Lung (tissue), 12 donors: ENCODE data around the gene CFI. TPM values are rescaled to one million over a fixed set of nuclear protein-coding genes. Genes with fewer than 3 reads are reported as not detected.

Source experiments
- ATAC-seq: fragments of 200-7000 bp; cut with Tn5 transposase; one replicate; pipeline ENCODE4 v1.9.1; 2020; ENCODE audit warnings: moderate number of reproducible peaks; ENCODE audit not compliant: insufficient read depth, low FRiP score
- DNase-seq, 3 donors: peaks; one replicate each; pipeline ENCODE4 v3.0.0-alpha.2; 2013 to 2017
- H3K27ac ChIP-seq, 2 donors: one replicate each; pipeline ENCODE4 v1.5.1; 2013; ENCODE audit warnings: mild to moderate bottlenecking in 2 of 2, moderate library complexity in 2 of 2, control low read depth in 1 of 2, inconsistent platforms in 1 of 2, low read depth in 1 of 2, low read length in 1 of 2
- H3K27me3 ChIP-seq, 3 donors: one replicate each; pipeline ENCODE4 v1.5.1; 2013; ENCODE audit warnings: low read length in 2 of 3; ENCODE audit not compliant: control insufficient read depth in 3 of 3, insufficient read depth in 3 of 3
- H3K36me3 ChIP-seq, 4 donors: one replicate each; pipeline ENCODE4 v1.5.1; 2013; ENCODE audit warnings: low read length in 4 of 4, mild to moderate bottlenecking in 1 of 4, moderate library complexity in 1 of 4; ENCODE audit not compliant: control insufficient read depth in 4 of 4, insufficient read depth in 4 of 4
- H3K4me1 ChIP-seq, 5 donors: one replicate each; pipeline ENCODE4 v1.5.1; 2013; ENCODE audit warnings: low read length in 5 of 5, mild to moderate bottlenecking in 2 of 5, moderate library complexity in 1 of 5; ENCODE audit not compliant: control insufficient read depth in 5 of 5, insufficient read depth in 5 of 5
- H3K4me3 ChIP-seq: one replicate; pipeline ENCODE4 v1.5.1; 2013; ENCODE audit warnings: mild to moderate bottlenecking, control low read depth, moderate library complexity
- H3K9ac ChIP-seq, 2 donors: one replicate each; pipeline ENCODE4 v1.5.1; 2013; ENCODE audit warnings: low read length in 2 of 2, control low read depth in 1 of 2; ENCODE audit not compliant: insufficient read depth in 1 of 2
- H3K9me3 ChIP-seq, 4 donors: one replicate each; pipeline ENCODE4 v1.5.1; 2013; ENCODE audit warnings: low read length in 3 of 4, mild to moderate bottlenecking in 1 of 4, moderate library complexity in 1 of 4; ENCODE audit not compliant: control insufficient read depth in 4 of 4, insufficient read depth in 3 of 4
- CTCF ChIP-seq: IDR thresholded peaks from 2 replicates; pipeline ENCODE4 v1.5.1; 2012; ENCODE audit warnings: mild to moderate bottlenecking; ENCODE audit errors: control extremely low read depth, extremely low read depth
- WGBS, 2 donors: extraction: QIAGEN DNeasy Blood & Tissue Kit; methylation state at CpG; one replicate each; pipeline ENCODE4 v1.1.7; 2013; 5-methylcytosine and 5-hydroxymethylcytosine counted together
- polyA plus RNA-seq, 2 donors: library from polyadenylated mRNA; stranded (reverse); fragments of 200-250 nt; gene quantifications; one replicate each; pipeline ENCODE4 v1.2.1, GENCODE V29; 2013
- total RNA-seq, 2 donors: library from RNA; depleted of rRNA in 1 of 2; stranded (reverse); fragments of >200 nt in 1 of 2; gene quantifications; one replicate each; pipeline ENCODE4 v1.2.1, GENCODE V29; 2014 to 2021
- donor health status: control.
- donor health status: control.
- donor health status: Bipolar disorder and iron deficiency.
- donor health status: healthy.
- donor health status: DM: yes; HTN: yes; CAD: no.

Gene CFI
- total and polyA plus RNA-seq, 4 donors: 38.2 to 150 (median 60.8) TPM

DNA sequence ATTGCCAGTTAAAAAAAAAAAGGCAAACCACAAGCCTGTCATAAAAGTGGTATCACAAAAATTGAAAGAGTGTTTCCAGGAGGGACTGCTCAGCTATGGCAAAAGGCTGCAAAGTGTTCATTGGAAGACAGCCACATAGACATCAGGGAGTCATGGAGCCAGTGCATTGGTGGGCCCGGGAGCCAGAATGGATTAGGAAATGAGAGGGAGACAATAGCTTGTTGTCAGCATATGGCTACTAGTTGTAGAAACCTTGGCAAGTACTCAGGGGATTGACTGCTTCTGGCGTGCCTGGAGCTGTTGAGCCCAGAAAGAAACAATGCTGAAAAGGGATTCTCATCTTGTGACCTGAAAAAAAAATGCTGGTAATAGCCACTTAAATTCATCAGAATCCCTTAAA is 18.8 kb upstream of the CFI start:
- TF ChIP-seq CTCF: no peak
- DNase-seq: no peak
- Histone ChIP-seq H3K27me3 (no peaks in the 10 kb centered on the region), H3K36me3 (peaks cover 5 to 24% (median 10%) of the 10 kb centered on the region in 4 donors), H3K9ac (no peak overlapping the region), H3K4me1 (peaks cover 0 to 10% (median 5%) of the 10 kb centered on the region in 5 donors), H3K27ac (no peak overlapping the region), H3K9me3 (no peaks in the 10 kb centered on the region), H3K4me3 (no peak overlapping the region)
- no peak for ATAC-seq
- 79 to 90% methylated on average over 2 of the region's 2 CpGs for WGBS, 2 donors

- Histone ChIP-seq H3K27me3 (no peaks in the 10 kb centered on the region), H3K27ac (no peak overlapping the region), H3K4me1 (peaks cover 0 to 15% (median 5%) of the 10 kb centered on the region in 5 donors), H3K36me3 (peaks cover 5 to 20% (median 8%) of the 10 kb centered on the region in 4 donors), H3K4me3 (no peak overlapping the region), H3K9ac (no peak overlapping the region), H3K9me3 (no peaks in the 10 kb centered on the region)
- no peak for DNase-seq
- 96 to 97% methylated on average over 4 of the region's 4 CpGs for WGBS, 2 donors
- ATAC-seq: no peak
- TF ChIP-seq CTCF: no peak
Observed at GRCh38 chr4:109818268-109818667, 16.5 kb upstream of the CFI start.

- Histone ChIP-seq H3K9ac (no peak overlapping the region), H3K27ac (no peak overlapping the region), H3K36me3 (peaks cover 3 to 13% (median 6%) of the 10 kb centered on the region in 4 donors), H3K9me3 (no peaks in the 10 kb centered on the region), H3K27me3 (no peaks in the 10 kb centered on the region), H3K4me1 (peaks cover 2 to 15% (median 5%) of the 10 kb centered on the region in 5 donors), H3K4me3 (no peak overlapping the region)
- no peak for TF ChIP-seq CTCF
- ATAC-seq: no peak
- no peak for DNase-seq
- WGBS, 2 donors: 71 to 87% methylated on average over 1 of the region's 1 CpG
Observed at GRCh38 chr4:109816894-109817293, 15.1 kb upstream of the CFI start.

- DNase-seq (no peak), ATAC-seq (no peak)
- no peak for TF ChIP-seq CTCF
Observed at GRCh38 chr4:109816082-109816442, 14.3 kb upstream of the CFI start.

More at GRCh38 chr4:109816082-109816442, 14.3 kb upstream of the CFI start:
- Histone ChIP-seq H3K27me3 (no peaks in the 10 kb centered on the region), H3K36me3 (peaks cover 2 to 13% (median 6%) of the 10 kb centered on the region in 4 donors), H3K4me1 (peaks cover 2 to 15% (median 5%) of the 10 kb centered on the region in 5 donors), H3K9me3 (no peaks in the 10 kb centered on the region), H3K9ac (peak overlapping the region; percentile 75 to 84), H3K27ac (peak overlapping the region in 1 of 2 donors; percentile 82), H3K4me3 (peak overlapping the region; percentile 80)
- 1% methylated on average over 19 of the region's 19 CpGs for WGBS, 2 donors
